ENCODE data around the gene SNCB.

DNA sequence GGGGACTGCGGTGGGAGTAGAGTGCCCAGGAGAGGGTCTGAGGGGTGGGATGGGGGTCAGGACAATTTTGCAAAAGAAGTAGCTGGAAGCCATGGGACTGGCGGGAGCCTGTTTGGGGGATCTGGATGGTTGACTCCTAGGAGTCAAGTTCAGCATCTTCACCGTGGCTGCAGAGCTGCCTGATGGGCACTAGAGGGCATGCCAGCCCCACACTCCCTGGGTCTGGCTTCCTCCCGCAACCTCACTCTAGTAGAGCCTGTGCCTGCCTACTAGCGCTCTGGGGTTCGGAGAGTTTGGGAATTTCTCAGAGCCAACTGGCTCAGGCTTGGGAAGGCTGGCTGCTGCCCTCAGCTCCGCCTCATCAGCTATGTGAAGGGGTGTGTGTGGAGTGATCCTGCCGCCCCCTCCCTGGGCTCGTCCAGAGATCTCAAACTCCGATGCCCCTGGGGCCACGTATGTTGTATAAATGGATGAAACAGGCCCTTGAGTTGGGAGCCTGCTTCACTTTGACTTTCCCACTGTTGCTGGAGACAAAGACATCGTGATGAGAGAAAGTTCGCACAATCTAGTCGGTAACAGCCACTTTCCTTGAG lies 27.8 kb upstream of the SNCB start:
- TF ChIP-seq EZH2phosphoT487 (IDR thresholded peaks at IDR 0.05): no peak
- peak; percentile 76 for TF ChIP-seq CTCF (IDR thresholded peaks at IDR 0.05)
